Measurements from ENCODE around the gene PHACTR1.

The PHACTR1 gene

GRCh38 chr6:12802440-12802839, 85.9 kb downstream of the PHACTR1 start:
- no peak for DNase-seq (ENCODE audit: low read depth in 2 of 2)

- DNase-seq (ENCODE audit: low read depth in 2 of 2), result no peak
These were observed 86.9 kb downstream of the PHACTR1 start for GRCh38 chr6:12803486-12803885.

GRCh38 chr6:12804952-12805645, 88.5 kb downstream of the PHACTR1 start:
- peak; percentile 72 to 73 for DNase-seq (ENCODE audit: low read depth in 2 of 2)

- DNase-seq (ENCODE audit: low read depth in 2 of 2), result no peak
These were observed 89.6 kb downstream of the PHACTR1 start for GRCh38 chr6:12806136-12806535.

GRCh38 chr6:12806796-12807195, 90.2 kb downstream of the PHACTR1 start:
- no peak for DNase-seq (ENCODE audit: low read depth in 2 of 2)

- no peak for DNase-seq (ENCODE audit: low read depth in 2 of 2)
These were observed 95.0 kb downstream of the PHACTR1 start for GRCh38 chr6:12811519-12811918.

GRCh38 chr6:12813321-12813720, 96.8 kb downstream of the PHACTR1 start:
- peak; percentile 50 to 53 for DNase-seq (ENCODE audit: low read depth in 2 of 2)

- no peak for DNase-seq (ENCODE audit: low read depth in 2 of 2)
These were observed 97.4 kb downstream of the PHACTR1 start for GRCh38 chr6:12814015-12814414.

- no peak for DNase-seq (ENCODE audit: low read depth in 2 of 2)
These were observed 98.5 kb downstream of the PHACTR1 start for GRCh38 chr6:12815089-12815488.

GRCh38 chr6:12815884-12816600, 99.5 kb downstream of the PHACTR1 start:
- DNase-seq (ENCODE audit: low read depth in 2 of 2), result no peak

- peak in 1 of 2 experiments; percentile 4 for DNase-seq (ENCODE audit: low read depth in 2 of 2)
These were observed 101.8 kb downstream of the PHACTR1 start for GRCh38 chr6:12818324-12818723.

- DNase-seq (ENCODE audit: low read depth in 2 of 2), result no peak
These were observed 107.3 kb downstream of the PHACTR1 start for GRCh38 chr6:12823847-12824246.

GRCh38 chr6:12826584-12826983, 110.0 kb downstream of the PHACTR1 start:
- DNase-seq (ENCODE audit: low read depth in 2 of 2), result no peak

- DNase-seq (ENCODE audit: low read depth in 2 of 2), result no peak
These were observed 111.4 kb downstream of the PHACTR1 start for GRCh38 chr6:12827921-12828320.

- no peak for DNase-seq (ENCODE audit: low read depth in 2 of 2)
These were observed 115.7 kb downstream of the PHACTR1 start for GRCh38 chr6:12832226-12832735.

- no peak for DNase-seq (ENCODE audit: low read depth in 2 of 2)
These were observed 119.4 kb downstream of the PHACTR1 start for GRCh38 chr6:12836009-12836408.

GRCh38 chr6:12841619-12842018, 125.1 kb downstream of the PHACTR1 start:
- DNase-seq (ENCODE audit: low read depth in 2 of 2), result no peak

- DNase-seq (ENCODE audit: low read depth in 2 of 2), result no peak
These were observed 125.5 kb downstream of the PHACTR1 start for GRCh38 chr6:12842114-12842513.

GRCh38 chr6:12842658-12843057, 126.1 kb downstream of the PHACTR1 start:
- DNase-seq (ENCODE audit: low read depth in 2 of 2), result no peak

- peak in 1 of 2 experiments; percentile 5 for DNase-seq (ENCODE audit: low read depth in 2 of 2)
These were observed 128.0 kb downstream of the PHACTR1 start for GRCh38 chr6:12844284-12845223.

- DNase-seq (ENCODE audit: low read depth in 2 of 2), result no peak
These were observed 128.8 kb downstream of the PHACTR1 start for GRCh38 chr6:12845224-12846004.
